Liver (tissue), 9 donors: Measurements from ENCODE around the gene AIMP1. TPM values are rescaled to one million over a fixed set of nuclear protein-coding genes. Genes with fewer than 3 reads are reported as not detected.

Experiments
- DNase-seq: peaks from one replicate; pipeline ENCODE4 v3.0.0-alpha.2; 2017; ENCODE audit warnings: low spot score
- H3K27ac ChIP-seq, 2 donors: one replicate each; pipeline ENCODE4 v1.7.0; 2013; ENCODE audit warnings: inconsistent platforms in 2 of 2, low read length in 2 of 2, control low read depth in 1 of 2, low read depth in 1 of 2, mild to moderate bottlenecking in 1 of 2
- H3K27me3 ChIP-seq, 4 donors: one replicate each; pipeline versions ENCODE4 v1.6.1 to v1.7.0; 2013; ENCODE audit warnings: low read length in 3 of 4, inconsistent platforms in 1 of 4, mild to moderate bottlenecking in 1 of 4, moderate library complexity in 1 of 4; ENCODE audit not compliant: control insufficient read depth in 4 of 4, insufficient read depth in 4 of 4
- H3K36me3 ChIP-seq, 4 donors: one replicate each; pipeline versions ENCODE4 v1.6.1 to v1.7.0; 2013; ENCODE audit warnings: low read length in 3 of 4, mild to moderate bottlenecking in 3 of 4, low read depth in 1 of 4, moderate library complexity in 1 of 4; ENCODE audit not compliant: control insufficient read depth in 4 of 4, insufficient read depth in 3 of 4
- H3K4me1 ChIP-seq, 4 donors: one replicate each; pipeline versions ENCODE4 v1.6.1 to v1.7.0; 2013; ENCODE audit warnings: low read length in 3 of 4, mild to moderate bottlenecking in 3 of 4, moderate library complexity in 1 of 4; ENCODE audit not compliant: control insufficient read depth in 4 of 4, insufficient read depth in 4 of 4
- H3K4me3 ChIP-seq, 3 donors: one replicate each; pipeline versions ENCODE4 v1.6.1 to v1.7.0; 2013; ENCODE audit warnings: low read length in 3 of 3, control low read depth in 1 of 3, low read depth in 1 of 3, mild to moderate bottlenecking in 1 of 3
- H3K9ac ChIP-seq, 2 donors: one replicate each; pipeline ENCODE4 v1.7.0; 2013; ENCODE audit warnings: low read length in 2 of 2, mild to moderate bottlenecking in 2 of 2, moderate library complexity in 2 of 2, control low read depth in 1 of 2, low read depth in 1 of 2
- H3K9me3 ChIP-seq, 4 donors: one replicate each; pipeline versions ENCODE4 v1.6.1 to v1.7.0; 2013; ENCODE audit warnings: low read length in 3 of 4; ENCODE audit not compliant: control insufficient read depth in 4 of 4
- ATF3 ChIP-seq: IDR thresholded peaks from 2 replicates; pipeline ENCODE4 v1.6.1; 2016; ENCODE audit warnings: antibody characterized with exemption
- CTCF ChIP-seq: fragments of 150-350 bp; IDR thresholded peaks from 2 replicates; pipeline ENCODE4 v1.5.1; 2017; ENCODE audit warnings: improper control_type of control experiment, low read depth, low read length; ENCODE audit not compliant: missing input control
- EGR1 ChIP-seq, 2 donors: IDR thresholded peaks; 2 replicates each; pipeline ENCODE4 v1.6.1; 2016 to 2018; ENCODE audit warnings: antibody characterized with exemption in 2 of 2, low read depth in 2 of 2
- FOXA1 ChIP-seq: IDR thresholded peaks from 2 replicates; pipeline ENCODE4 v1.6.1; 2016; ENCODE audit warnings: antibody characterized with exemption
- FOXA2 ChIP-seq: IDR thresholded peaks from 2 replicates; pipeline ENCODE4 v1.6.1; 2016; ENCODE audit warnings: antibody characterized with exemption
- GABPA ChIP-seq, 2 donors: IDR thresholded peaks in 1 of 2; conservative IDR thresholded peaks in 1 of 2; 2 replicates each; pipeline ENCODE4 v1.6.1; 2016; ENCODE audit warnings: antibody characterized with exemption in 2 of 2, mild to moderate bottlenecking in 1 of 2, moderate library complexity in 1 of 2
- HNF4A ChIP-seq, 2 donors: conservative IDR thresholded peaks; 2 replicates each; pipeline ENCODE4 v1.6.1; 2016; ENCODE audit warnings: antibody characterized with exemption in 2 of 2, mild to moderate bottlenecking in 2 of 2
- HNF4G ChIP-seq: IDR thresholded peaks from 2 replicates; pipeline ENCODE4 v1.6.1; 2016; ENCODE audit warnings: antibody characterized with exemption
- JUND ChIP-seq, 2 donors: IDR thresholded peaks; 2 replicates each; pipeline ENCODE4 v1.6.1; 2016; ENCODE audit warnings: antibody characterized with exemption in 2 of 2
- MAX ChIP-seq: IDR thresholded peaks from 2 replicates; pipeline ENCODE4 v1.6.1; 2016; ENCODE audit warnings: antibody characterized with exemption
- NR2F2 ChIP-seq: IDR thresholded peaks from 2 replicates; pipeline ENCODE4 v1.6.1; 2016; ENCODE audit warnings: antibody characterized with exemption
- RAD21 ChIP-seq, 2 donors: IDR thresholded peaks; 2 replicates each; pipeline ENCODE4 v1.6.1; 2016; ENCODE audit warnings: antibody characterized with exemption in 2 of 2, mild to moderate bottlenecking in 2 of 2
- REST ChIP-seq: IDR thresholded peaks from 2 replicates; pipeline ENCODE4 v1.6.1; 2016; ENCODE audit warnings: antibody characterized with exemption, mild to moderate bottlenecking
- RXRA ChIP-seq, 2 donors: IDR thresholded peaks; 2 replicates each; pipeline ENCODE4 v1.6.1; 2017 to 2018; ENCODE audit warnings: antibody characterized with exemption in 2 of 2, mild to moderate bottlenecking in 1 of 2
- SP1 ChIP-seq: IDR thresholded peaks from 2 replicates; pipeline ENCODE4 v1.6.1; 2018; ENCODE audit warnings: antibody characterized with exemption, mild to moderate bottlenecking
- TAF1 ChIP-seq: conservative IDR thresholded peaks from 2 replicates; pipeline ENCODE4 v1.6.1; 2016; ENCODE audit warnings: antibody characterized with exemption, mild to moderate bottlenecking
- YY1 ChIP-seq: IDR thresholded peaks from 2 replicates; pipeline ENCODE4 v1.6.1; 2016; ENCODE audit warnings: antibody characterized with exemption, mild to moderate bottlenecking
- ZBTB33 ChIP-seq: IDR thresholded peaks from 2 replicates; pipeline ENCODE4 v1.6.1; 2016; ENCODE audit warnings: antibody characterized with exemption
- WGBS: extraction: QIAGEN DNeasy Blood & Tissue Kit; methylation state at CpG from one replicate; pipeline ENCODE4 v1.1.7; 2013; 5-methylcytosine and 5-hydroxymethylcytosine counted together
- polyA plus RNA-seq, 2 donors: library from polyadenylated mRNA; stranded (reverse) in 1 of 2; unstranded in 1 of 2; fragments of 200-250 nt in 1 of 2; fragments of >200 nt in 1 of 2; fragmentation: Nextera tagmentation in 1 of 2; extraction: Ambion mirVana in 1 of 2; gene quantifications; one replicate each; pipeline versions ENCODE4 v1.2.1 to v1.2.3, GENCODE V29; 2013 to 2015
- total RNA-seq, 2 donors: library from RNA; depleted of rRNA; stranded (reverse); fragments of >200 nt; gene quantifications; one replicate each; pipeline ENCODE4 v1.2.3, GENCODE V29; 2014
- donor health status: healthy.
- donor health status: healthy.
- donor health status: healthy.
- donor health status: healthy.
- donor health status: healthy.

The AIMP1 gene
- total and polyA plus RNA-seq, 4 donors: 8.6 to 44.6 (median 10.5) TPM

GRCh38 chr4:106284227-106284626 is 32.1 kb upstream of the AIMP1 start:
- no peak for TF ChIP-seq FOXA2
- no peak for TF ChIP-seq REST
- TF ChIP-seq RAD21 (IDR thresholded peaks at IDR 0.05): no peak
- no peak for TF ChIP-seq JUND (IDR thresholded peaks at IDR 0.05)
- TF ChIP-seq NR2F2: no peak
- no peak for TF ChIP-seq ZBTB33
- TF ChIP-seq GABPA (IDR thresholded peaks at IDR 0.05 in 1 of 2, conservative IDR thresholded peaks at IDR 0.05 in 1 of 2): no peak
- TF ChIP-seq CTCF: no peak
- TF ChIP-seq MAX: no peak
- TF ChIP-seq EGR1 (IDR thresholded peaks at IDR 0.05; ENCODE audit: low read depth in 2 of 2): no peak
- TF ChIP-seq RXRA (IDR thresholded peaks at IDR 0.05): no peak
- no peak for TF ChIP-seq YY1
- TF ChIP-seq HNF4G: no peak
- no peak for TF ChIP-seq FOXA1
- no peak for TF ChIP-seq SP1
- no peak for TF ChIP-seq TAF1
- no peak for TF ChIP-seq ATF3
- Histone ChIP-seq H3K9me3 (no peaks in the 10 kb centered on the region), H3K36me3 (peaks cover 0 to 2% (median 0%) of the 10 kb centered on the region in 4 donors), H3K27me3 (no peaks in the 10 kb centered on the region), H3K27ac (no peak overlapping the region), H3K4me1 (peaks cover 0 to 13% (median 0%) of the 10 kb centered on the region in 4 donors), H3K9ac (no peak overlapping the region), H3K4me3 (no peak overlapping the region)
- 88% methylated on average over 3 of the region's 3 CpGs for WGBS
- DNase-seq: no peak

GRCh38 chr4:106286611-106287010 is 29.7 kb upstream of the AIMP1 start:
- Histone ChIP-seq H3K27ac (peak overlapping the region in 1 of 2 donors; percentile 28), H3K36me3 (peaks cover 0 to 7% (median 4%) of the 10 kb centered on the region in 4 donors), H3K4me3 (no peak overlapping the region), H3K9ac (no peak overlapping the region), H3K27me3 (no peaks in the 10 kb centered on the region), H3K9me3 (no peaks in the 10 kb centered on the region), H3K4me1 (peaks cover 0 to 13% (median 0%) of the 10 kb centered on the region in 4 donors)
- no peak for DNase-seq
- 95% methylated on average over 8 of the region's 8 CpGs for WGBS
- no peak for TF ChIP-seq JUND (IDR thresholded peaks at IDR 0.05)
- TF ChIP-seq EGR1 (IDR thresholded peaks at IDR 0.05; ENCODE audit: low read depth in 2 of 2): no peak
- no peak for TF ChIP-seq HNF4A (conservative IDR thresholded peaks at IDR 0.05)
- TF ChIP-seq HNF4G: no peak
- TF ChIP-seq MAX: no peak
- TF ChIP-seq ATF3: no peak
- no peak for TF ChIP-seq YY1
- TF ChIP-seq GABPA (IDR thresholded peaks at IDR 0.05 in 1 of 2, conservative IDR thresholded peaks at IDR 0.05 in 1 of 2): no peak
- TF ChIP-seq ZBTB33: no peak
- TF ChIP-seq RXRA (IDR thresholded peaks at IDR 0.05): no peak
- no peak for TF ChIP-seq SP1
- no peak for TF ChIP-seq FOXA1
- TF ChIP-seq FOXA2: no peak
- TF ChIP-seq TAF1: no peak
